ENCODE results near the gene PTCRA.
"Not testable (repeated sequence)": the region's sequence is repeated elsewhere in the genome, so short reads cannot be mapped to it uniquely, and the experiment has no call there.

PTCRA gene

DNA sequence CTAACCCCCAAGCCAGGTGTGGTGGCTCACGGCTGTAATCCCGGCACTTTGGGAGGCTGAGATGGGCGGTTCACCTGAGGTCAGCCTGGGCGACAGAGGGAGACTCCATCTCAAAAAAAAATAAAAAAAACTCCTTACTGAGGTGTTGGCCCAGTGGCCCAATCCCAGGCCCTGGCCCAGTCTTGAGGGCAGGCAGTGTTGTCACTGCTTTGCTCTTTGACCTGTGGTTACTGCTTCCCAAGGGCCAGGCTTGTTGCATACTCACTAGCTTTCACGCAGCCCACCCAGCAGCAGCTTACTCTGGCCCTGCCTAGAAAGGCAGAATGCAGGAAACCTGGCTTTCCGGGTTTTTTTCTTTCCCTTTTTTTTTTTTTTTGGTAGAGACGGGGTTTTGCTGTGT, 26.6 kb downstream of the PTCRA start:
- no peak for DNase-seq (ENCODE audit: low read depth)

DNA sequence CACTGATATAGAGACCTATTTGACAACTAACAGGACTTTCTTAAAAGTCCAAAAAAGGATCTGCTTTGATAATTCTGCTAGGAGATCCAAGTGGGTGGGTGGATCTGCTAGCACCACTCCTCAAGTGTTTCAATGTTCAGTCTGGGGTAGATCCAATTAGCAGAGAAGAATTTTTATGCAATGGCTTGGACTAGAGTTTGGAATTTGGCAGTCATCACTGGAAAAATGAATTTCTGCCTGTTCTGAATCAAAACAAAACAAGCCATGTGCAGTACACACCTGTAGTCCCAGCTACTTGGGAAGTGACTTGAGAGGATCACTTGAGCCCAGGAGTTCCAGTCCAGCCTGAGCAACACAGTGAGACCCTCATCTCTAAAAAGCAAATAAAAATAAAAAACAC, 32.1 kb downstream of the PTCRA start:
- TF ChIP-seq, protein P1, sequence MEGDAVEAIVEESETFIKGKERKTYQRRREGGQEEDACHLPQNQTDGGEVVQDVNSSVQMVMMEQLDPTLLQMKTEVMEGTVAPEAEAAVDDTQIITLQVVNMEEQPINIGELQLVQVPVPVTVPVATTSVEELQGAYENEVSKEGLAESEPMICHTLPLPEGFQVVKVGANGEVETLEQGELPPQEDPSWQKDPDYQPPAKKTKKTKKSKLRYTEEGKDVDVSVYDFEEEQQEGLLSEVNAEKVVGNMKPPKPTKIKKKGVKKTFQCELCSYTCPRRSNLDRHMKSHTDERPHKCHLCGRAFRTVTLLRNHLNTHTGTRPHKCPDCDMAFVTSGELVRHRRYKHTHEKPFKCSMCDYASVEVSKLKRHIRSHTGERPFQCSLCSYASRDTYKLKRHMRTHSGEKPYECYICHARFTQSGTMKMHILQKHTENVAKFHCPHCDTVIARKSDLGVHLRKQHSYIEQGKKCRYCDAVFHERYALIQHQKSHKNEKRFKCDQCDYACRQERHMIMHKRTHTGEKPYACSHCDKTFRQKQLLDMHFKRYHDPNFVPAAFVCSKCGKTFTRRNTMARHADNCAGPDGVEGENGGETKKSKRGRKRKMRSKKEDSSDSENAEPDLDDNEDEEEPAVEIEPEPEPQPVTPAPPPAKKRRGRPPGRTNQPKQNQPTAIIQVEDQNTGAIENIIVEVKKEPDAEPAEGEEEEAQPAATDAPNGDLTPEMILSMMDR (IDR thresholded peaks at IDR 0.05; ENCODE audit: control insufficient read depth, extremely low read depth, insufficient read depth) = no peak
- no peak for DNase-seq (ENCODE audit: low read depth)
- no peak overlapping the region for H3K4me3 ChIP-seq (ENCODE audit: low read depth, low read length)

More for the DNA sequence above, 26.6 kb downstream of the PTCRA start:
- TF ChIP-seq, protein P1 (IDR thresholded peaks at IDR 0.05; ENCODE audit: control insufficient read depth, extremely low read depth, insufficient read depth) = no peak
- no peak overlapping the region for H3K4me3 ChIP-seq (ENCODE audit: low read depth, low read length)

DNA sequence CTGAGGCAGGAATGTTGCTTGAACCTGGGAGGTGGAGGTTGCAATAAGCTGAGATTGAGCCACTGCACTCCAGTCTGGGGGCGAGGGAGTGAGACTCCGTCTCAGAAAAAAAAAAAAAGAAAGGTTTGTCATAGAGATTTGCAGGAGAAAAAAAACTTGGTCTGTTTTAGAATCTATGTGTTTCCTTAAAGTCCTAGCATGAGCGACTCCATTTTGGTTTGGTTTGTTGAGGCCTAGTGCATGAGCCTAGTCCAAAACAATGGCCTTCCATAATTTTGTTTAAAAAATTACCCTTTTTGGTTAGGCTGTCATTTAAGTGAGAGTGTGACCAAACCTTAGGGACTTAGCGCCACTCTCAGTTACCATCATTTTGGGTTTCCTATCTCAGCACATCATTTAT, 36.5 kb downstream of the PTCRA start:
- no peak overlapping the region for H3K4me3 ChIP-seq (ENCODE audit: low read depth, low read length)
- TF ChIP-seq, protein P1 (IDR thresholded peaks at IDR 0.05; ENCODE audit: control insufficient read depth, extremely low read depth, insufficient read depth) = no peak
- DNase-seq (ENCODE audit: low read depth) = no peak

DNA sequence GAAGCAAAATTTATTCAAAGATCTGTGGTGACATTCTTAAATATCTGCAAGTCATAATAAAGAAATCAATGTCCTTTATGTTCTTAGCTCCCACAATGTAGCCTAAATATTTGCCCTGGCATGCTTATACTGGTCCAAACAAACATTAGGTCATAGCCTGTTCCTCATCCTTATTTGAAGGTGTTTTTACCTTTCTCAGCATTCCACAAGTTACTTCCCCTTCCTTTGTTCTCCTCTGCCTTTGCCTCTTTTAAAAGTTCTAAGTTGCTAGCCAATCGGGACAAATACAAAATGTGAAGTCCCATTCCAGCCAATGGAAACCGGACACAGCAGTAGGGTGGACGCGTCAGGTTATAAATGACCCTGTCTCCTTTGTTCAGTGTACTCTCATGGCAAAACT, 38.6 kb downstream of the PTCRA start:
- peak; percentile 76 for DNase-seq (ENCODE audit: low read depth)
- not testable (repeated sequence) for H3K4me3 ChIP-seq (ENCODE audit: low read depth, low read length)

DNA sequence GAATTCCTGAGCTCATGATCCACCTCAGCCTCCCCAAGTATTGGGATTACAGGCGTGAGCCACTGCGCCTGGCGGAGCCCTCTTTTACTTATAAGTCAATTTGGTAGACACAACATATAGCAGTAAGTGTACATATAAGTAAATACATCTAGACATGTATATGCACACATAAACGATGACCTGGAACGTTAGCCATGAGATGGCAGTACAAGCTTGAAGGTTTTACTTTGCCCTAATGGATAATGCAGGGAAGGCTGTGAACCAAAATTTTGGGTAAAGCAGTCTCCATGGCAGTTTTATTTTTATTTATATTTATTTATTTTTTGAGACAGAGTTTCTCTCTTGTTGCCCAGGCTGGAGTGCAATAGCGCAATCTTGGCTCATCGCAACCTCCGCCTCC, 42.3 kb downstream of the PTCRA start:
- TF ChIP-seq, protein P1 (IDR thresholded peaks at IDR 0.05; ENCODE audit: control insufficient read depth, extremely low read depth, insufficient read depth) = no peak
- no peak overlapping the region for H3K4me3 ChIP-seq (ENCODE audit: low read depth, low read length)
- DNase-seq (ENCODE audit: low read depth) = no peak

DNA sequence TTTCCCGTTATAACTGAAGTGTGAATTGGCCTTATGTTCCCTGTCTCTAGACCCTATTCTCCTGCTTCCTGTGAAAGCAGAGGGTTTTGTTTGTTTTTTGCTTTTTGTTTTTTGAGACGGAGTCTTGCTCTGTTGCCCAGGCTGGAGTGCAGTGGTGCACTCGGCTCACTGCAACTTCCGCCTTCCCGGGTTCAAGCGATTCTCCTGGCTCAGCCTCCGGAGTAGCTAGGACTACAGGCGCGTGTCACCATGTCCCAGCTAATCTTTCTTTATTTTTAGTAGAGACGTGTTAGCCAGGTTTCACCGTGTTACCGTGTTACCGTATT, 44.0 kb downstream of the PTCRA start:
- TF ChIP-seq, protein P1 (IDR thresholded peaks at IDR 0.05; ENCODE audit: control insufficient read depth, extremely low read depth, insufficient read depth) = no peak
- H3K4me3 ChIP-seq (ENCODE audit: low read depth, low read length) = peak overlapping the region; percentile 57

DNA sequence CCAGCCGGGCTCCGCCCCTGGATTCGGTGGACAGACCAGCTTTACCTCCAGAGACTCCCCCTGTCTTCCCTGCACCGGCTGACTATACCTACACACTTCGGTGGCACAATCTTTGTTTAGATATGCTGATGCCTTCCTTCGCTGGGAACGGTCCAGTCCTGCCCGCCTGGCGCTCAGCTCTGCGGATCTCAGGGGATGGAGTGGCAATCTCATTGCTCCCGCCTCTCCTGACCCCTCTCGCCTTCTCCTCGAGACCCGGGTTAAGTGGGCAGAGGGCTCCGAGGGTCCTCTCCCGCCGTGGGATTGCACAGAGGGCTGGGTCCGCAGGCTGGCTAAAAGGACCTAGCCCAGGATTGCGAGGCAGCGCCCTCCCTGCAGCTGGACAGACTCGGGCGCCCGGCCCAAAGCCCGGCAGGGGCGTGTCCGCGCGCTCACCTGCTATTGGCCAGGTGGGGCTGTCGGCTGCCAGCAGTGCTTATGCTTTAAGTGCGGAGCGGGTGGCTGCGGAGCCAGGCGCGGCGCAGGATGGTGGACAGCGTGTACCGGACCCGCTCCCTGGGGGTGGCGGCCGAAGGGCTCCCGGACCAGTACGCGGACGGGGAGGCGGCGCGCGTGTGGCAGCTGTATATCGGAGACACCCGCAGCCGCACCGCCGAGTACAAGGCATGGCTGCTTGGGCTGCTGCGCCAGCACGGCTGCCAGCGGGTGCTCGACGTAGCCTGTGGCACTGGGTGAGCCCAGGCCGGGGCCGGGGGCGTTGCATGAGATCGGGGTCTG, 44.6 kb downstream of the PTCRA start, which contains the start of gene GNMT:
GNMT (plus strand) TSS at position 512 of the 777 bp plus-strand sequence; CDS start at position 526, 14 bp downstream.
- TF ChIP-seq, protein P1 (IDR thresholded peaks at IDR 0.05; ENCODE audit: control insufficient read depth, extremely low read depth, insufficient read depth) = no peak
- H3K4me3 ChIP-seq (ENCODE audit: low read depth, low read length) = peak within 1 kb of the TSS; percentile 57
- peak; percentile 68 for DNase-seq (ENCODE audit: low read depth)

More for the DNA sequence above, 44.0 kb downstream of the PTCRA start:
- DNase-seq (ENCODE audit: low read depth) = no peak

Measured in LNCaP clone FGC (cell line).